HK-2 (cell line): Measurements from ENCODE around the gene PEX14.

ENCODE experiments used
- DNase-seq: peaks from one replicate; pipeline ENCODE4 v3.0.0-alpha.2; 2018; ENCODE audit not compliant: unreplicated experiment

Gene PEX14

GRCh38 chr1:10540277-10541005, 65.7 kb downstream of the PEX14 start:
- no peak for DNase-seq

- no peak for DNase-seq
Observed at GRCh38 chr1:10541286-10541685, 66.5 kb downstream of the PEX14 start.

DNA sequence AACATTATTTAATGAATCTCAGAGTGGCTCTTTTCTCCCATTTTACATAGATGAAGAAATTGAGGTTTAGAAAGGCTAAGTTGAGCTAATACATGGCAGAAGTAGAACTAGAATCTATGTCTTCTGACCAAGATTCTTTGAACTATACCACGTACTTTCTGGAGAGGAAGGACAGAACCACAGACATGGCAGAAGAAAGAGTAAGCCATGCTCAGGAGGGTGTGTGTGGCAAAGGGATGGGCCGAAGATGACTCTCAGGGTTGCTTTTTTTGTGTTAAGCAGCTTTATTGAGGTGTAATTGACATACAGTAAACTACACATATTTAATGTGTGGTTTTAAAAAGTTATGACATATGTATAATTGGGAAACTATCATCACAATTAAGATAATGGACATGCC, 69.5 kb downstream of the PEX14 start:
- DNase-seq = no peak

- no peak for DNase-seq
Observed at GRCh38 chr1:10546896-10547295, 72.1 kb downstream of the PEX14 start.

GRCh38 chr1:10549904-10550664, 75.3 kb downstream of the PEX14 start:
- no peak for DNase-seq

GRCh38 chr1:10553118-10553517, 78.4 kb downstream of the PEX14 start:
- DNase-seq = no peak

- no peak for DNase-seq
Observed at GRCh38 chr1:10555635-10556429, 81.1 kb downstream of the PEX14 start.

DNA sequence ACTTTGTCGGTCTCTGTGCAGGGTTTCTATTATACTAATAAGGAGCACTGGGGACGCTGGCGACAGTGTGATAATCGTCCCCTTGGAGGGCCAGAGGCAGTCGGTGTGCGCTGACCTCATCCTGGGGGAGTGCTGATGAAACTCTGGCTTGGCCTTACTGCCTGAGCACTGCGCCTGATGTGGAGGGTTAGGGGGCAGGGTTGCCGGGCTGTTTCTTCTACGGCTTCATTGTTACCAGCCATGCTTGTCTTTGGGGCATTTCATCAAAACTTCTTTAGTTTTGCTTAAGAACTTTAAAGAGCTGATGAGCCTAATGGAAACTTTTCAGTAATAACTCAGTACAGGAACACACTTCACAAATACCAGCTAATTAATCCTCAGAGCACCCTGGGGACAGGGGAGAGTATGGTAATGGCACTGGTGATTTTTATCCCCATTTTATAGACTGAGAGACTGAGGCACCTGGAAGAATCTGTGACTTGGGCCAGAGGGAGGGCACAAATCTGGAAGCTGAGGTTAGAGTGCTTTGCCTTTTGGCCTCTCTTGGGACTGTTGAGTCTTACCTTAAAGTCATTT, 81.8 kb downstream of the PEX14 start:
- no peak for DNase-seq

DNA sequence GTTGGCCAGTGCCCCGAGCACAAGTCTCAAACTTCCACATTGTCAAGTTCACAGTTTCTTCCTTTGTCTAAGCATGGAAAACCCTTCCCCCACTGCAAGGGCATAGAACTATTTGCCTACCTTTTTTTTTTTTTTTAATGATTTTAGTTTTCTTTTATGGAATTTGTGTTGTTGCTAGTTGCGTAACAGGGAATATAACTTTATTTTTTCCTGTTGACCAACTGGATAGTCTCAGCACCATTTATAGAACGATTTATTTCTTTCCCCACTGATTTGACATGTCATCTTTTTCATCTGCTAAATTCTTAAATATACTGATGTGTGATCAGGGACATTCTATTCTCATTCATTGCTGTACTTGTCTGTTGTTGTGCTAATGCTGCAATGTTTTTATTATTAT, 83.0 kb downstream of the PEX14 start:
- no peak for DNase-seq

DNA sequence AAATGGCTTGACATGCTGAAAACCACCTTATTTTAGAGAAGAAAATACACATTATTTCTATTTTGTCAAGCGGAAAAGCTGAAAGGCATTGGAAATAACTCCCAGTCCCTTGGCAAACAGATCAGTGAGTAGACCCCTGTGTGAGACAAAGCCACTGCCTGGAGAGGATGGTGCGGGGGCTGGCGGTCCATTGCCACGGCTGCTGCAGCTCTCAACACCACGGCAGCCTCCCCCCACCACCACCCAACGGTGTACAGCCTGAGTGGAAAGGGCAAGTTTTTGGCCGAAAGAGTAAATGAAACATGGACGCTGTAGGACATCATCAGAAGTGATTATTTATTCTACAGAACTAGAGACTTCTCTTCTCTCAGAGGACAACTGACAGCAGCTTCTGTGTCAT, 84.6 kb downstream of the PEX14 start:
- DNase-seq = no peak

DNA sequence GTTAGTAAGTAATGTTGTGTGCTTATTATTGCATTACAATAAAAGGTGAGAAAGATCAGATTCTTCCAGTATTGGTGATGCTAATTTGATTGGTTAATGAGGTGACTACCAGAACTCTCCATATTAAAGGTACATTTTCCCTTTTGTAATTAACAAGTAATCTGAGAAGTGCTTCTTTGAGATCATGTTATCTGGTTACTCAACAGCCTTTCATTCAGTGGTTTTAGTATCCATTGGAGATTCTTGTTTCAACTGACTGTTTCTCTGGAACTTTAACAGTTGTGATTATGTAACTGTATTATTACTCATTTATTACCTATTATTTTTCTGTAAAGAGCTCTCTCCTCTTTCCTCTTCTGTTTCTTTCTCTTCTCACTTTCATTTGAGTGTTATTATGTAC, 86.7 kb downstream of the PEX14 start:
- no peak for DNase-seq

GRCh38 chr1:10561955-10562354, 87.2 kb downstream of the PEX14 start:
- no peak for DNase-seq

DNA sequence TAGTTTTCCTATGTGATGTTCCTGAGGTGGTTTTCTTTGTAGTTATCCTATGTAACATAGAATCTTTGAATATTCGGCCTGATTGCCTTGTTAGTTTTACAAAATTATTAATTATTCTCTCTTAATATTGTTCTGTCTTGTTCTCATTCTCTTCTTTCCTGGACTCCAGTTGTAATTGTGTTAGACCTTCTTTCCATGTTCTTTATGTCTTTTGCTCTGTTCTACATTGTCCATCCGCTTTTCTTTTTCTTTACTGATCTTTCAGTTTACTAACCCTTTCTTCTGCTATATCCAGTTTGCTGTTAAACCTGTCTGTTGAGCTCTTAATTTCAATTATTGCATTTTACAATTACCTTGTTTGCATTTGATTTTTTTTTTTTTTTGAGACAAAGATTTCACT, 89.3 kb downstream of the PEX14 start:
- DNase-seq = no peak

DNA sequence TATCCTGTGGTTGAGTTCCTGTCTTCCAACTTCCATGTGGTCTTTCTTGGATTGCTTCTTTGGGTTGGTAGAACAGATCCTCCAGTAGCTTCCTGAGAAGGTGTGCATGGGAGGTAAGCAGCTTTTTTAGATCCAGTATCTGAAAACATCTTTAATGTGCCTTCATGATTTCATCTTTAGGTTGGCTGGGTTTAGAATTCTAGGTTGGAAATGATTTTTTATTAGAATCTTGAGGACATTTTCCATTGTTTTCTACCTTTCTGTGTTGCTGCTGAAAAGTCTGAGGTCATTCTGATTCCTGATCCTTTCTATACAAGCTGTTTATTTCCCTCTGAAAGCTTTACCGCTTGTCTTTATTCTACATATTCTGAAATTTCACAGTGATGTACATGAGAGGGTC, 94.8 kb downstream of the PEX14 start:
- no peak for DNase-seq

GRCh38 chr1:10575616-10576015, 100.9 kb downstream of the PEX14 start:
- no peak for DNase-seq

DNA sequence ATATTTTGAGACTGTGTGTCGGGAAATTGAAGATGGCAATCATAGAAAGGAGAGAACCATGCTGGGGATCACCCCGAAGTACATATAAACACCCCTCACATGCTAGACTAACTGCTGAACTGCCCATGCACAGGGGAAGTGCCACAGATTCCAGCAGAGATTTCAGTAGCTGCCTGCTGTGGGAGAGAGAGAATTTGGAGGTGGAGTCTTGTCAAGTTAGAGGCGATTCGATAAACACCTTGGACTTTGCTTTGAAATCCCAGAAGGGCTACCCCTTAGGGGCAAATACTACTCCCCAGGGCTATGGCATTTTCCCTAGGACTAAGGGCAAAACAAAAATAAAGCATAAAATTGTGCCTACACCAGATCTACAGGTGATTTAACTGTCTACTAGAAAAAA, 103.3 kb downstream of the PEX14 start:
- DNase-seq = no peak

DNA sequence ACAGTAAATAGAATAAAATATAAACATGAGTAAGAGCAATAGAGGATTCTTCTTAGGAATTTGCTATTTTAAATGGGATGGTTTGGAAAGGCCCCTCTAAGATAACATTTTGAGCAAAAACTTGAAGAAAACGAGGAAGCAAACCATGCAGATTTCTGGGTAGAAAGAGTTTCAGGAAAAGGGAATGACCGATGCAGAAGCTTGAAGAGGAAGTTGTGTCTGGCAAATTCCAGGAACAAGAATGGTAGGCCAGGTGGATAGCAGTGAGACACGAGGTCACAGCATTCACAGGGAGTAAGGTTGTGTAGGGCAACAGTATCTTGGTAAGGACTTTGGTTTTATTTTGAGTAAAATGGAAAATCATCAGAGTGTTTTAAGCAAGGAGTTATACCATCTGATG, 108.9 kb downstream of the PEX14 start:
- DNase-seq = no peak

GRCh38 chr1:10585242-10585641, 110.5 kb downstream of the PEX14 start:
- DNase-seq = no peak

GRCh38 chr1:10586125-10586524, 111.4 kb downstream of the PEX14 start:
- DNase-seq = no peak

- no peak for DNase-seq
Observed at GRCh38 chr1:10588640-10589039, 113.9 kb downstream of the PEX14 start.

DNA sequence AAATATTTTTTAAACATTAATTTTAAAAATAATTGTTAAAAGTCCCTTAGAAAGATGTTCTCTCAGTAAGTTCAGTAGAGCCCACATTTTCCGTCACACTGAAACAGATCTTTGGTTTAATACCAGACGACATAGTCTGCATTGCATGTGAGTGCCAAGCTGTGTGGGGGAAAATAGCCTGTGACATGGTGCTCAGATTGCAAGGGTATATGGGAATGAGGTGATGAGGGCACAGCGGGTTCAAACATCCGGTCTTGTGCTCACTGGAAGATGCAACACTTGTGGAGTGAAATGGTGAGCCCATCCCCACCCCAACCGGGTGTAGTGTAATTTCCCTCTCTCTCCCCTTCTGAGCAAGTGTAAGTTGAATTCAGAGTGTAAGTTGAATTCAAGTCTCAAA, 114.3 kb downstream of the PEX14 start:
- DNase-seq = no peak

DNA sequence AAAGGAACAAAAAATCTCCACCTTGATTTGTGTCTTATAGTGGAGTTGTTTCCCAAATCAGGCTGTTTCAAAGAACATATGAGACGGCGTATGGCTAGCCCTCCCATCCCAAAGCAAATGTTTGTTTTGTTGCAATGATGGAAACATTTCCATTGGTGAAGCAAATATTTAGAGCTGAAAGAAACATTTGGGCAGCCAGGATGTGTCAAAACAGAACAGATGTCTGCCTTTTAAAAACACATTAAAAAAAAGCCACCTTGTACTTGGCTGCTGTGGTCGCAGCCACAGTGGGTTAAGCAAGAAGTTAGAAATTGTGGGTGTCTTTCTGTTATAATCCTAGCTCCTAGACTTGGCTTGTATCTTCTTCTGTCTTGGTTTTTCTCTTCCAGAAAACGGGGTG, 116.3 kb downstream of the PEX14 start:
- no peak for DNase-seq
